ENCODE results near the gene RIF1. TPM values are rescaled to one million over a fixed set of nuclear protein-coding genes. Genes with fewer than 3 reads are reported as not detected.

RIF1 gene
- polyA plus RNA-seq, 1 experiment: 5.7 TPM

GRCh38 chr2:151483546-151483945 is 73.8 kb downstream of the RIF1 start:
- POLR2A ChIA-PET: no interaction called here
- Histone ChIP-seq H3K27me3 (ENCODE audit: control insufficient read depth, insufficient read depth, low read length) (no peaks in the 10 kb centered on the region), H3K36me3 (ENCODE audit: control insufficient read depth, insufficient read depth, low read length) (peaks cover 4% of the 10 kb centered on the region)

GRCh38 chr2:151484100-151484499 is 74.4 kb downstream of the RIF1 start:
- ChIA-PET CTCF (interaction anchor here (1.8 kb wide), 1 partner anchor 17 kb away, joined by 4 read pairs; no protein-coding TSS in a partner anchor), POLR2A (no interaction called here)
- H3K4me3 ChIP-seq (ENCODE audit: low read depth, low read length): no peak overlapping the region
- H3K36me3 ChIP-seq (ENCODE audit: control insufficient read depth, insufficient read depth, low read length): peaks cover 4% of the 10 kb centered on the region
- no peak for DNase-seq (ENCODE audit: low read depth)
- no peaks in the 10 kb centered on the region for H3K27me3 ChIP-seq (ENCODE audit: control insufficient read depth, insufficient read depth, low read length)
- TF ChIP-seq CTCF (IDR thresholded peaks at IDR 0.05; ENCODE audit: insufficient read depth, low read depth, low read length): no peak

More at GRCh38 chr2:151483546-151483945, 73.8 kb downstream of the RIF1 start:
- DNase-seq (ENCODE audit: low read depth): no peak
- H3K4me3 ChIP-seq (ENCODE audit: low read depth, low read length): no peak overlapping the region
- no peak for TF ChIP-seq CTCF (IDR thresholded peaks at IDR 0.05; ENCODE audit: insufficient read depth, low read depth, low read length)
- CTCF ChIA-PET: no interaction called here

GRCh38 chr2:151486053-151486452 is 76.4 kb downstream of the RIF1 start:
- TF ChIP-seq CTCF (IDR thresholded peaks at IDR 0.05; ENCODE audit: insufficient read depth, low read depth, low read length): no peak
- CTCF ChIA-PET: interaction anchor here (1.0 kb wide), 1 partner anchor 15 kb away, joined by 3 read pairs; no protein-coding TSS in a partner anchor
- no peak for DNase-seq (ENCODE audit: low read depth)
- POLR2A ChIA-PET: no interaction called here
- no peaks in the 10 kb centered on the region for H3K27me3 ChIP-seq (ENCODE audit: control insufficient read depth, insufficient read depth, low read length)
- no peak overlapping the region for H3K4me3 ChIP-seq (ENCODE audit: low read depth, low read length)
- peaks cover 4% of the 10 kb centered on the region for H3K36me3 ChIP-seq (ENCODE audit: control insufficient read depth, insufficient read depth, low read length)

- CTCF ChIA-PET: interaction anchor here (1.0 kb wide), 1 partner anchor 536 kb away, joined by 3 read pairs; no protein-coding TSS in a partner anchor
- no peak for DNase-seq (ENCODE audit: low read depth)
- H3K4me3 ChIP-seq (ENCODE audit: low read depth, low read length): no peak overlapping the region
- no peaks in the 10 kb centered on the region for H3K36me3 ChIP-seq (ENCODE audit: control insufficient read depth, insufficient read depth, low read length)
- no peaks in the 10 kb centered on the region for H3K27me3 ChIP-seq (ENCODE audit: control insufficient read depth, insufficient read depth, low read length)
- POLR2A ChIA-PET: no interaction called here
- TF ChIP-seq CTCF (IDR thresholded peaks at IDR 0.05; ENCODE audit: insufficient read depth, low read depth, low read length): no peak
Measured at GRCh38 chr2:151490276-151490675, 80.6 kb downstream of the RIF1 start.

GRCh38 chr2:151491496-151491895 is 81.8 kb downstream of the RIF1 start:
- Histone ChIP-seq H3K36me3 (ENCODE audit: control insufficient read depth, insufficient read depth, low read length) (no peaks in the 10 kb centered on the region), H3K4me3 (ENCODE audit: low read depth, low read length) (no peak overlapping the region), H3K27me3 (ENCODE audit: control insufficient read depth, insufficient read depth, low read length) (no peaks in the 10 kb centered on the region)
- CTCF ChIA-PET: no interaction called here
- no peak for DNase-seq (ENCODE audit: low read depth)
- no peak for TF ChIP-seq CTCF (IDR thresholded peaks at IDR 0.05; ENCODE audit: insufficient read depth, low read depth, low read length)
- POLR2A ChIA-PET: no interaction called here

All from BJ (cell line).